MM.1S (cell line): ENCODE data around the gene CTNNA2.

Source experiments
- DNase-seq: peaks from one replicate; pipeline ENCODE4 v3.0.0-alpha.2; 2015
- H2AFZ ChIP-seq: fragments of 300-600 bp; sonication (generic); 2 replicates; pipeline ENCODE4 v1.6.0; 2016; ENCODE audit warnings: antibody characterized with exemption, low read length
- H3F3A ChIP-seq: fragments of 300-600 bp; sonication (generic); 2 replicates; pipeline ENCODE4 v1.6.1; 2016; ENCODE audit warnings: mild to moderate bottlenecking, antibody characterized with exemption, low read length, moderate library complexity, mixed read lengths; ENCODE audit not compliant: insufficient read depth
- H3K27ac ChIP-seq: fragments of 300-600 bp; sonication (generic); 2 replicates; pipeline ENCODE4 v1.5.1; 2016; ENCODE audit warnings: mild to moderate bottlenecking, low read length
- H3K27me3 ChIP-seq: fragments of 300-600 bp; sonication (generic); replicated peaks from 2 replicates; pipeline ENCODE4 v1.6.0; 2016; ENCODE audit warnings: low read length; ENCODE audit not compliant: insufficient read depth
- H3K36me3 ChIP-seq: fragments of 300-600 bp; sonication (generic); replicated peaks from 2 replicates; pipeline ENCODE4 v1.6.1; 2016; ENCODE audit warnings: mild to moderate bottlenecking, low read length, mixed read lengths; ENCODE audit not compliant: insufficient read depth
- H3K4me1 ChIP-seq: fragments of 300-600 bp; sonication (generic); 2 replicates; pipeline ENCODE4 v1.6.1; 2016; ENCODE audit warnings: low read length, mixed read lengths
- H3K4me2 ChIP-seq: fragments of 300-600 bp; sonication (generic); 2 replicates; pipeline ENCODE4 v1.6.0; 2016; ENCODE audit warnings: low read depth, low read length
- H3K4me3 ChIP-seq: fragments of 300-600 bp; sonication (generic); 2 replicates; pipeline ENCODE4 v1.5.1; 2016; ENCODE audit warnings: low read length, mixed read lengths
- H3K79me2 ChIP-seq: fragments of 300-600 bp; sonication (generic); 2 replicates; pipeline ENCODE4 v1.6.1; 2016; ENCODE audit warnings: mixed run types, low read length, mixed read lengths
- H3K9ac ChIP-seq: fragments of 300-600 bp; sonication (generic); 2 replicates; pipeline ENCODE4 v1.6.1; 2016; ENCODE audit warnings: low read length, mixed read lengths
- H3K9me2 ChIP-seq: fragments of 300-600 bp; sonication (generic); replicated peaks from 2 replicates; pipeline ENCODE4 v1.6.1; 2016; ENCODE audit warnings: mild to moderate bottlenecking, low read length, mixed read lengths; ENCODE audit not compliant: insufficient read depth
- H3K9me3 ChIP-seq: fragments of 300-600 bp; sonication (generic); replicated peaks from 2 replicates; pipeline ENCODE4 v1.6.1; 2016; ENCODE audit warnings: mild to moderate bottlenecking, low read length, mixed read lengths; ENCODE audit not compliant: insufficient read depth
- H4K20me1 ChIP-seq: fragments of 300-600 bp; sonication (generic); 2 replicates; pipeline ENCODE4 v1.6.1; 2016; ENCODE audit warnings: mild to moderate bottlenecking, low read length, moderate library complexity, mixed read lengths; ENCODE audit not compliant: insufficient read depth
- EZH2 ChIP-seq: fragments of 300-600 bp; sonication (generic); optimal IDR thresholded peaks from 2 replicates; pipeline ENCODE3; 2017; ENCODE audit warnings: low read depth, mild to moderate bottlenecking, antibody characterized with exemption, low read length, mixed read lengths
- EZH2phosphoT487 ChIP-seq: fragments of 300-600 bp; sonication (generic); IDR thresholded peaks from 2 replicates; pipeline ENCODE4 v1.6.1; 2018; ENCODE audit warnings: antibody characterized with exemption, low read length
- TF ChIP-seq, protein P1 (sequence below): fragments of 300-600 bp; sonication (generic); IDR thresholded peaks from 2 replicates; pipeline ENCODE4 v1.5.1; 2016; ENCODE audit warnings: antibody characterized with exemption, low read length, mixed read lengths

CTNNA2 gene

DNA sequence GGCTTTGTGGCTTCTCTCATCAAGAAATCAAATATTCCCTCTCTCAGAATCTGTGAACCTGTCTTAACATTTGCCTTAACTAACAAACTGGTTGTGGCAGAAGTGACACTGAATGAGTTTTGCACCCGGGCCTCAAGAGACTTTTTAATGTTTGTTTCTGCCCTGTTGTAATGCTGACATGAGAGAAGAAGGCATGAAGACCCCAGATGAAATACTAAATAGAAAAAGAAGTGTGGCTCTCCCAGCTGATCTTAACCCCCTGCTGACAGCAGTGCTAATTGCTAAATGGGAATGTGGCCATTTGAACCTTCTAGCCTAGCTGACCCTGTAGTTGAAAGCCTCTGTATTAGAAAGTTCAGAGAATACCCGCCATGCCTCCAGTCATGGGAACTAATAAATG is 261.2 kb downstream of the CTNNA2 start:
- no peak overlapping the region for H3K4me3 ChIP-seq

DNA sequence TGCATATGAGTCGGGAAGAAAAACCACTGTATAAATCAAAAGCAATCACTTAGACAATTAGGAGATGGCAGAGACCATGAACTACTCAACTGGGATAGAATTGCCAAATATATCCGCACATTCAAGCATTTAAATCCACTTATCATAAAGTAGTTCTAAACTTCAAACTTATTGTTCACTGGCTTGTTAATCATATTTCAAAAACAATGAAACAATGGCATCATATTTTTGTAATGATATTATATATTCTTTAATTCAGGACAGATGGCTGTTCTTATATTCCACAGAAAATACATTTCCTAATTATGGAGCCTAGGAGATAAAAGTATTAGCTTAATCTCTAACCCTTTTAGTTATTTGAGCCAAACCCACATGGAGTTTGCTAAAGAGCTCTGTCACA is 263.6 kb downstream of the CTNNA2 start:
- Histone ChIP-seq H3K4me1 (no peaks in the 10 kb centered on the region), H3K79me2 (no peaks in the 10 kb centered on the region), H3K27ac (no peak overlapping the region), H3K9me3 (0 out of 2 replicates have a peak, but pooled peaks cover 3% of the 10 kb centered on the region), H4K20me1 (no peaks in the 10 kb centered on the region), H3F3A (no peaks in the 10 kb centered on the region), H3K4me2 (no peak overlapping the region), H3K9ac (no peak overlapping the region), H2AFZ (no peak overlapping the region), H3K4me3 (no peak overlapping the region), H3K9me2 (no peaks in the 10 kb centered on the region), H3K27me3 (no peaks in the 10 kb centered on the region), H3K36me3 (no peaks in the 10 kb centered on the region)
- DNase-seq, result no peak
- TF ChIP-seq, protein P1, sequence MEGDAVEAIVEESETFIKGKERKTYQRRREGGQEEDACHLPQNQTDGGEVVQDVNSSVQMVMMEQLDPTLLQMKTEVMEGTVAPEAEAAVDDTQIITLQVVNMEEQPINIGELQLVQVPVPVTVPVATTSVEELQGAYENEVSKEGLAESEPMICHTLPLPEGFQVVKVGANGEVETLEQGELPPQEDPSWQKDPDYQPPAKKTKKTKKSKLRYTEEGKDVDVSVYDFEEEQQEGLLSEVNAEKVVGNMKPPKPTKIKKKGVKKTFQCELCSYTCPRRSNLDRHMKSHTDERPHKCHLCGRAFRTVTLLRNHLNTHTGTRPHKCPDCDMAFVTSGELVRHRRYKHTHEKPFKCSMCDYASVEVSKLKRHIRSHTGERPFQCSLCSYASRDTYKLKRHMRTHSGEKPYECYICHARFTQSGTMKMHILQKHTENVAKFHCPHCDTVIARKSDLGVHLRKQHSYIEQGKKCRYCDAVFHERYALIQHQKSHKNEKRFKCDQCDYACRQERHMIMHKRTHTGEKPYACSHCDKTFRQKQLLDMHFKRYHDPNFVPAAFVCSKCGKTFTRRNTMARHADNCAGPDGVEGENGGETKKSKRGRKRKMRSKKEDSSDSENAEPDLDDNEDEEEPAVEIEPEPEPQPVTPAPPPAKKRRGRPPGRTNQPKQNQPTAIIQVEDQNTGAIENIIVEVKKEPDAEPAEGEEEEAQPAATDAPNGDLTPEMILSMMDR, result no peak
- TF ChIP-seq EZH2, result no peak
- no peak for TF ChIP-seq EZH2phosphoT487

More for the DNA sequence above, 261.2 kb downstream of the CTNNA2 start:
- no peak overlapping the region for H2AFZ ChIP-seq
- H3K4me1 ChIP-seq, result no peaks in the 10 kb centered on the region
- H3K9me2 ChIP-seq, result no peaks in the 10 kb centered on the region
- H3K79me2 ChIP-seq, result no peaks in the 10 kb centered on the region
- H4K20me1 ChIP-seq, result no peaks in the 10 kb centered on the region
- H3K4me2 ChIP-seq, result no peak overlapping the region
- no peaks in the 10 kb centered on the region for H3K27me3 ChIP-seq
- no peak for TF ChIP-seq EZH2phosphoT487
- no peak for TF ChIP-seq EZH2
- TF ChIP-seq, protein P1, result no peak
- H3K9me3 ChIP-seq, result 0 out of 2 replicates have a peak, but pooled peaks cover 3% of the 10 kb centered on the region
- no peaks in the 10 kb centered on the region for H3F3A ChIP-seq
- H3K36me3 ChIP-seq, result no peaks in the 10 kb centered on the region
- no peak for DNase-seq
- H3K27ac ChIP-seq, result no peak overlapping the region
- no peak overlapping the region for H3K9ac ChIP-seq

DNA sequence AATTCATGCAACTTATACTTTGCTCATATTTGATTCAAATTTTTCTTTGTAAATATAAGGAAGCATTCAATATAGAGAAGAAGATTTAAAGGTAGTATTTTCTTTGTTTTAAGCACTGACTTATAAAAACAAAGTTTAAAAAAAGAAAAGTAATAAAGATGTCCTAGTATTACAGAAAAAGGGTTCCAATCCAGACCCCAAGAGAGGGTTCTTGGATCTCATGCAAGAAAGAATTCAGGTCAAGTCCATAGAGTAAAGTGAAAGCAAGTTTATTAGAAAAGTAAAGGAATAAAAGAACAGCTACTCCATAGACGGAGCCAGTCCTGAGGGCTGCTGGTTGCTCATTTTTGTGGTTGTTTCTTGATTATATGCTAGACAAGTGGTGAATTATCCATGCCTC is 267.9 kb downstream of the CTNNA2 start:
- Histone ChIP-seq H3K9me3 (0 out of 2 replicates have a peak, but pooled peaks cover 3% of the 10 kb centered on the region), H3K27ac (no peak overlapping the region), H2AFZ (no peak overlapping the region), H3K4me1 (no peaks in the 10 kb centered on the region), H3K79me2 (no peaks in the 10 kb centered on the region), H3K4me3 (no peak overlapping the region), H3K9me2 (no peaks in the 10 kb centered on the region), H3F3A (no peaks in the 10 kb centered on the region), H3K4me2 (no peak overlapping the region), H3K27me3 (no peaks in the 10 kb centered on the region), H3K9ac (no peak overlapping the region), H4K20me1 (no peaks in the 10 kb centered on the region), H3K36me3 (no peaks in the 10 kb centered on the region)
- no peak for DNase-seq
- no peak for TF ChIP-seq EZH2phosphoT487
- no peak for TF ChIP-seq EZH2
- TF ChIP-seq, protein P1, result no peak
